ENCODE data around the gene RNF212B. TPM values are rescaled to one million over a fixed set of nuclear protein-coding genes. Genes with fewer than 3 reads are reported as not detected.
"Not testable (repeated sequence)": the region's sequence is repeated elsewhere in the genome, so short reads cannot be mapped to it uniquely, and the experiment has no call there.

RNF212B gene, protein sequence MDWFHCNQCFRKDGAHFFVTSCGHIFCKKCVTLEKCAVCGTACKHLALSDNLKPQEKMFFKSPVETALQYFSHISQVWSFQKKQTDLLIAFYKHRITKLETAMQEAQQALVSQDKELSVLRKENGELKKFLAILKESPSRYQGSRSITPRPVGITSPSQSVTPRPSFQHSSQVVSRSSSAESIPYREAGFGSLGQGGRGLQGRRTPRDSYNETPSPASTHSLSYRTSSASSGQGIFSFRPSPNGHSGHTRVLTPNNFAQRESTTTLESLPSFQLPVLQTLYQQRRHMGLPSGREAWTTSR
- total RNA-seq = not detected

DNA sequence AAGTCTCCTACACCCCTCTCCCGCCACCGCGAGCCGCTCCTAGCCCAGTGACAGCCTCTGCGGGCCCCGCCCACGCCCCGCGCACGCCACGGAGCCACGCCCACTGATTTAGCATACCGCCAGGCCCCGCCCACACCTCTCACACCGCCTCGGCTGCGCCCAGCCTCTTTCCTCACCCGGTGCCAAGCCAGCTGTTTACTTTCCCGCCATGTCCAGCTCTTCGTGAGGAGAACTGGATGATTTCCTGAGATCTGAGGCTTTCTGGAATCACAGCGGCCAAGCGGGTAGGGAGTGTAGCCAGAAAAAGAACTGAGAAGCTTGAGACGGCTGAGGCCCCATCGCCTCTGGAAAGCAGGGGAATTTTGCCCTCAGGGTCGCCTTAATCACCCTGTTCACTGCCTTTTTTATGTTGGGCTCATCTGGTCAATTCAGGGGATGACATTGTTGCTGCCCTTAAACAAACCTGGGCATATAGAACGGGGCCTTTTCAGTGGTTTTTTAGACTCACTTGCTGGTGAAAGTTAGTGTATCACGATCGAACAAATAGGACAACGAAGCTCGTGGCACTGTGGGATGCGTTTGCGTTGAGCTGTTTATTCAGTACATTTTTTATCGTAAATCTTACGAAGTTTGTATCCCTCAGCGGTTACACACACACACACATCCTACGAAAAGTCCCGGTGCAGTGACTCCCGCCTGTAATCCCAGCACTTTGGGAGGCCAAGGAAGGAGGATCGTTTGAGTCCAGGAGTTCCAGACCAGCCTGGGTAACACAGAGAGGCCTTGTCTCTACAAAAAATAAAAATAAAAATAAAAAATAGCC lies at the start of gene RNF212B:
Gene RNF212B (plus strand): TSS at position 165 of the 823 bp plus-strand sequence. CDS start 2,410 bp downstream, outside the sequence.
- H3K4me3 ChIP-seq = peak within 1 kb of the TSS in 3 of 4 donors; percentile 12 to 46 (median 32)
- peak; percentile 64 to 96 (median 96) for DNase-seq
- no peaks in the 10 kb centered on the region for H3K27me3 ChIP-seq
- peak within 1 kb of the TSS in 3 of 4 donors; percentile 25 to 48 (median 36) for H3K27ac ChIP-seq
- TF ChIP-seq POLR2A (IDR thresholded peaks at IDR 0.05) = no peak
- TF ChIP-seq, protein P1, sequence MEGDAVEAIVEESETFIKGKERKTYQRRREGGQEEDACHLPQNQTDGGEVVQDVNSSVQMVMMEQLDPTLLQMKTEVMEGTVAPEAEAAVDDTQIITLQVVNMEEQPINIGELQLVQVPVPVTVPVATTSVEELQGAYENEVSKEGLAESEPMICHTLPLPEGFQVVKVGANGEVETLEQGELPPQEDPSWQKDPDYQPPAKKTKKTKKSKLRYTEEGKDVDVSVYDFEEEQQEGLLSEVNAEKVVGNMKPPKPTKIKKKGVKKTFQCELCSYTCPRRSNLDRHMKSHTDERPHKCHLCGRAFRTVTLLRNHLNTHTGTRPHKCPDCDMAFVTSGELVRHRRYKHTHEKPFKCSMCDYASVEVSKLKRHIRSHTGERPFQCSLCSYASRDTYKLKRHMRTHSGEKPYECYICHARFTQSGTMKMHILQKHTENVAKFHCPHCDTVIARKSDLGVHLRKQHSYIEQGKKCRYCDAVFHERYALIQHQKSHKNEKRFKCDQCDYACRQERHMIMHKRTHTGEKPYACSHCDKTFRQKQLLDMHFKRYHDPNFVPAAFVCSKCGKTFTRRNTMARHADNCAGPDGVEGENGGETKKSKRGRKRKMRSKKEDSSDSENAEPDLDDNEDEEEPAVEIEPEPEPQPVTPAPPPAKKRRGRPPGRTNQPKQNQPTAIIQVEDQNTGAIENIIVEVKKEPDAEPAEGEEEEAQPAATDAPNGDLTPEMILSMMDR (IDR thresholded peaks at IDR 0.05) = no peak
- H3K36me3 ChIP-seq = no peaks in the 10 kb centered on the region
- no peaks in the 10 kb centered on the region for H3K4me1 ChIP-seq
- H3K9me3 ChIP-seq = no peaks in the 10 kb centered on the region

DNA sequence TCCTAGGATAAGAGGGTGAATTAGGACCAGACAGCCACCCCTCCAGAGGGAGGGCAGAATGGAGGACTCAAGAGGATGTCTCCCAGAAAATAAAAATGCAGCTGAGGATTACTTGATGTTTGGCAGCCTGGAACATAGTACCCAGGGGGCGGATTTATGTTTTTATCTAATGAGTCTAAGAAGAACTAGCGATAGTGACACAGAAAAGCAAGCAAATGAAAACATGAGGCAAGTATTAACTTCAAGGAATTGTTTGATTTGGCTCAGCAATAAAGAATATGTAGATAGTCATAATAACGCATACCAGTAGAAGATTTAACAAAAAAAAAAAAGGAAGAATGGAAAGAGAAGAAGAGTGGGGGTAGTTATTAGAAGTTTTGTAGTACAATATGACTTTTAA lies 44.3 kb upstream of the RNF212B start:
- no peaks in the 10 kb centered on the region for H3K27me3 ChIP-seq
- H3K36me3 ChIP-seq = no peaks in the 10 kb centered on the region
- H3K9me3 ChIP-seq = no peaks in the 10 kb centered on the region
- no peak for DNase-seq
- H3K4me3 ChIP-seq = no peak overlapping the region
- no peaks in the 10 kb centered on the region for H3K4me1 ChIP-seq
- no peak overlapping the region for H3K27ac ChIP-seq
- no peak for TF ChIP-seq POLR2A (IDR thresholded peaks at IDR 0.05)
- TF ChIP-seq, protein P1 (IDR thresholded peaks at IDR 0.05) = no peak

DNA sequence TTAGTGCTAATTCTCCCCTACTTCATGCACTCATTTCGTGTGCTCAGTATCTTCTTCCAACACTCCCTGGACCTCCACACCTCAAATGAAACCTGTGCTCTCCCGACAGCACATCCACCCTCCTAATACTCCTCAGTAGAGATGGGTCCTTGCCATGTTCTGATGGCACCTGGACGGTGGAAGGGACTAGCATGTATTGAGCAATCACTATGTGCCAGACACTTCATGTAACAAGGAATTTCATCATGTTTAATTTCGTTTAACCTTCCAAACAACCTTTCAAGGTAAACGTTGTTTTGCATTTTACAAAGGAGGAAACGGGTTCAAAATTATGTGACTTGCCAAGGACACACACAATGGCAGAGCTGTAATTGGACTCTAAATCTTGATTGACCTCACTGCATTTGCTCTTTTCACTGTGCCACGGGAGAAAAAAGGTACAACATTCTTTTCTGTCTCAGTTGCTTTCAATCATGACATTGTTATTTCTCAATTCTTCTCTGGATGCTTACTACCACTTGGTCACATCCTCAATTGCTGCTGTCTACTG lies 42.1 kb upstream of the RNF212B start:
- no peak overlapping the region for H3K27ac ChIP-seq
- H3K4me3 ChIP-seq = no peak overlapping the region
- DNase-seq = no peak
- H3K4me1 ChIP-seq = no peaks in the 10 kb centered on the region
- TF ChIP-seq, protein P1 (IDR thresholded peaks at IDR 0.05) = no peak
- TF ChIP-seq POLR2A (IDR thresholded peaks at IDR 0.05) = no peak
- H3K9me3 ChIP-seq = no peaks in the 10 kb centered on the region
- no peaks in the 10 kb centered on the region for H3K27me3 ChIP-seq
- H3K36me3 ChIP-seq = no peaks in the 10 kb centered on the region

DNA sequence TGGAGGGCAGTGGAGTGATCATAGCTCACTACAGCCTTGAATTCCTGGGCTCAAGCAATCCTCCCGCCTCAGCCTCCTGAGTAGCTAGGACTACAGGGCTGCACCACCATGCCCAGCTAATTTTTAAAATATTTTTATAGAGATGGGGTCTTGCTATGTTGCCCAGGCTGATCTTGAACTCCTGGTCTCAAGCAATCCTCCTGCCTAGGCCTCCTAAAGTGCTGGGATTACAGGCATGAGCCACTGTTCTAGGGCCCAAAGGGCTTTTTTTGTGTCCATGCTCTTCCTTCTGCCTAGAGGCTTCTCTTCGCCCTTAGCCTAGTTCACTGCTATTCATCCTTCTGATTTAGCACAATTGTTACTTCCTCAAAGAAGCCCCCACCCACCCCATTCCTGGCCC lies 41.2 kb upstream of the RNF212B start:
- not testable (repeated sequence) for H3K27me3 ChIP-seq, H3K4me1 ChIP-seq, H3K4me3 ChIP-seq, H3K36me3 ChIP-seq, H3K9me3 ChIP-seq, H3K27ac ChIP-seq, DNase-seq

DNA sequence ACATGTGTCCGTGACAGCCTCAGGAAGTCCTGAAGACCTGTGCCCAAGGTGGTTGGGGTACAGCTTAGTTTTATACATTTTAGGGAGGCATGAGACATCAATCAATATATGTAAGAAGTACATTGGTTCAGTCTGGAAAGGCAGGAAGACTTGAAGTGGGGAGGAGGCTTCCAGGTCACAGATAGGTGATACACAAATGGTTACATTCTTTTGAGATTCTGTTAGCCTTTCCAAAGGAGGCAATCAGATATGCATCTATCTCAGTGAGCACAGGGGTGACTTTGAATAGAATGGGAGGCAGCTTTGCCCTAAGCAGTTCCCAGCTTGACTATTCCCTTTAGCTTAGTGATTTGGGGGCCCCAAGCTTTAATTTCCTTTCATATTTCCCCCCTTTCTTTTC lies 38.6 kb upstream of the RNF212B start:
- H3K4me1 ChIP-seq, H3K4me3 ChIP-seq, H3K27ac ChIP-seq, H3K27me3 ChIP-seq, H3K9me3 ChIP-seq, H3K36me3 ChIP-seq, DNase-seq: not testable (repeated sequence)

DNA sequence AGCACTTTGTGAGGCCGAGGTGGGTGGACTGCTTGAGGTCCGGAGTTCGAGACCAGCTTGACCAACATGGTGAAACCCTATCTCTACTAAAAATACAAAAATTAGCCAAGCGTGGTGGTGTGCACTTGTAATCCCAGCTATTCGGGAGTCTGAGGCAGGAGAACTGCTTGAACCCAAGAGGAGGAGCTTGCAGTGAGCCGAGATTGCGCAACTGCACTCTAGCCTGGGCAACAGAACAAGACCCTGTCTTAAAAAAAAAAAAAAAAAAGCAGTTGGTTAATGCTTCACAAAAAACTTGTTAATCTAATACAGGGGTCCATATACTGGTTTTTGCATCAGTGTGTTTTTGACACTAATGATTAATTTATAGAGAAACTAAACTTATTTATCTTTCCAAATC lies 35.7 kb upstream of the RNF212B start:
- TF ChIP-seq POLR2A (IDR thresholded peaks at IDR 0.05) = no peak
- TF ChIP-seq, protein P1 (IDR thresholded peaks at IDR 0.05) = no peak
- H3K27ac ChIP-seq = no peak overlapping the region
- no peaks in the 10 kb centered on the region for H3K9me3 ChIP-seq
- no peaks in the 10 kb centered on the region for H3K36me3 ChIP-seq
- DNase-seq = no peak
- no peaks in the 10 kb centered on the region for H3K27me3 ChIP-seq
- no peaks in the 10 kb centered on the region for H3K4me1 ChIP-seq
- H3K4me3 ChIP-seq = no peak overlapping the region

Data from Peyer's patch (tissue), 4 donors.